GM18867 (cell line): ENCODE measurements around the gene AP3S2.
"Not testable (repeated sequence)": the region's sequence is repeated elsewhere in the genome, so short reads cannot be mapped to it uniquely, and the experiment has no call there.

Experiments used
- ATAC-seq: cut with Tn5 transposase; IDR thresholded peaks from one replicate; pipeline ENCODE4 v1.9.1; 2021; ENCODE audit warnings: mild to moderate bottlenecking, moderate library complexity; ENCODE audit not compliant: unreplicated experiment

The AP3S2 gene

DNA sequence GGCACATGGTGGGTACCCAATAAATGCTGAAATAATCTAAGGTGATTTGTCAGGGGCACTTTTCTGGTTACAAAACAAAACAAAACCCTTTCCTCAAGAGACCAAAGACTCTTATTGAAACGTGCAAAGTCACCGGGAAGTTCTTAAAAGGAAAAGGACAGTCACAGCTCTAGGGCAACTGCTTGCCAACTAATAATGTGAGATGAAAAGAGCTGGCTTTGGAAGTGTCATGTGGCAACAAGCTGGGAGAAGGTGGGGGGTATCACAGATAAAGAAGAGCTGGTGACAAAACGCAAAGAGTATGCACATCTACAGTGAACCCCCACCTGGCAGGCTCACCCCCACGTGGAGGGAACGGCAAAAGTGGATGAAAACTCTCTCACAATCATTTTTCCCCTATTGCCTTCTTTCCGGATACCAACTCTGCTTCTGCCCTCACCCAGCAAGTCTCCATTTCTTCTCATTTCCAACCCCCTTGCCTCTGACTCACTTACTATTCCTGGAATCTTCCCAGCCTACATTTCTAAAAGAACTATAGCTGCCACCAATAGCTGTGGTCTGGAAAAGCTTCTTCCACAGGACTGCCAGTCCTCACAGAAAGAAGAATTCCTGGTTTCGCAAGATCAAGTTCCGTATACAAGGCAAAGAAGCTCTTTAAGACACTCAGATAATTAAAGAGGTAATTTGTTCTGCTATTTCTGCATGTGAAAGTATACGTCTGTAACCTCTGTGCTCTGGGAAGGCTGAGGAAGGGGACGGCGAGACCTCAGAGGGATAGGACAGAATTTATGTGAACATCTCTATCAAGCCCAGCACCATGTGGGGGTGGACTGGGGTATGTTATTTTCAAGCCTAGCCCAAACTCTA, 57.3 kb downstream of the AP3S2 start:
- no peak for ATAC-seq

DNA sequence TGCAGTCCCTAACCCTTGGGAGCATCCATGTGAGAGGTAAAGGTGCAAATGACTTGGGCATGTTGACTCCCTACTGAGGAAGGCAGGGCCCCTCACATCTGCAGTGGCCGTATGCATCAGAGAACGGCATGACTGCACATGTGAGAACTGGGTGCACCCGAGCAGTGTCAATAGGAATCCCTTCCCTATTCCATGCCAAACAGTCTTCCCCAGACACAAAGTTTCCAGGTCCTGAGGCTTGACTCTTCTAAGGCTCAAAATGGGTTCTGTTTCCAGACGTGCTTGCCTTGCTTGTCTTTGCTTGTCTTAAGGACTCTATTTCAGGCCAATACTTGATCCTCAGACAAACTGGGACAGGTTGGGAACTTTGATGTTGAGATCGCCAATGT, 58.6 kb downstream of the AP3S2 start:
- ATAC-seq, result no peak

GRCh38 chr15:89834465-89835175, 59.2 kb downstream of the AP3S2 start:
- ATAC-seq, result not testable (repeated sequence)

- ATAC-seq, result no peak
Observed at GRCh38 chr15:89833966-89834365, 59.8 kb downstream of the AP3S2 start.

GRCh38 chr15:89830639-89831038, 63.2 kb downstream of the AP3S2 start:
- ATAC-seq, result no peak

- ATAC-seq, result no peak
Observed at GRCh38 chr15:89829616-89830440, 64.0 kb downstream of the AP3S2 start.

DNA sequence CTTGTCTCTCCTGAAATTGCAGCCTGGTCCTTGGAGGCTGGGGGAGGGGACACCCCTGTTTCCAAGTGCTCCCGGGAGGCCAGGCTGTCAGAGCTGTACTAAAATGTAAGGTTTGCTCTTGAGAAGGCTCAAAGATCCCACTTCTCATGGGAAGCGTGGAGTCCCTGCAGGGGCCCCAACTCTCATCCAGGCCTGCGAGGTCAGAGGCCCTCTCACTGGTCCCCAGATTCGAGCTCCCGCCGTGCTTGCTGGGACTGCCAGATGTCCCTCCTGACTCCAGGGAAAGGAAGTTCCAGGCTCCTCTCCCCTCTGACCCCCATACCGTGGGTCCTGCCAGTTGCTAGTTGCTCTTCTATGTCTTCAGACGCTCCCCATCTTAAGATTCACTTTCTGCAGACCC, 64.6 kb downstream of the AP3S2 start:
- no peak for ATAC-seq

- ATAC-seq, result no peak
Observed at GRCh38 chr15:89828281-89829145, 65.3 kb downstream of the AP3S2 start.

- no peak for ATAC-seq
Observed at GRCh38 chr15:89827829-89828228, 66.0 kb downstream of the AP3S2 start.

GRCh38 chr15:89826671-89827655, 66.8 kb downstream of the AP3S2 start:
- no peak for ATAC-seq

GRCh38 chr15:89825271-89825940, 68.4 kb downstream of the AP3S2 start:
- ATAC-seq, result no peak

DNA sequence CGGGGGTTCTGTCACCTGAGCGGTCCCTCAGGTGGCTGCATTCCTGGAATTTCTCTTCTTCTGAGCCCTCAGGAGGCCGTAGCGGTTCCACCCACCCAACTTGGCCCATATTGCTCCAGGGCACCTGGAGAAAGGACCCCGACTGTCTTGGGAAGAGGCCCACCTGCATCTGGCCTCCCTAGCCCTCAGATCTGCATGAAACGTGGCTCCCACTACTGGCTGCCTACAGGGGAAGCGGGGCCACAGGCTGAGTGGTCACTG, 69.3 kb downstream of the AP3S2 start:
- no peak for ATAC-seq

GRCh38 chr15:89823836-89824606, 69.8 kb downstream of the AP3S2 start:
- no peak for ATAC-seq

- ATAC-seq, result no peak
Observed at GRCh38 chr15:89822951-89823711, 70.7 kb downstream of the AP3S2 start.

GRCh38 chr15:89822611-89822950, 71.2 kb downstream of the AP3S2 start:
- no peak for ATAC-seq

GRCh38 chr15:89822026-89822425, 71.8 kb downstream of the AP3S2 start:
- ATAC-seq, result no peak
